Right atrium auricular region (tissue), 2 donors: Measurements from ENCODE around the gene POC1B. TPM values are rescaled to one million over a fixed set of nuclear protein-coding genes. Genes with fewer than 3 reads are reported as not detected.
A peak's percentile ranks its signal among the peaks of the same experiment; 100 is the strongest.

Experiments used
- DNase-seq: peaks from one replicate; pipeline ENCODE4 v3.0.0-alpha.2; 2019; ENCODE audit warnings: low spot score
- H3K27ac ChIP-seq, 2 donors: fragments of 200-600 bp; sonication (generic); 1 replicate in 1 of 2; 2 replicates in 1 of 2; pipeline ENCODE4 v1.5.1; 2016 to 2019
- H3K27me3 ChIP-seq, 2 donors: fragments of 200-600 bp; sonication (generic); one replicate each; pipeline versions ENCODE4 v1.5.1 to v1.6.0; 2017 to 2019
- H3K36me3 ChIP-seq: fragments of 200-600 bp; sonication (generic); one replicate; pipeline ENCODE4 v1.5.1; 2016
- H3K4me1 ChIP-seq, 2 donors: fragments of 200-600 bp; sonication (generic); one replicate each; pipeline versions ENCODE4 v1.5.1 to v1.6.0; 2017 to 2019
- H3K4me3 ChIP-seq, 2 donors: fragments of 200-600 bp; sonication (generic); 1 replicate in 1 of 2; 2 replicates in 1 of 2; pipeline ENCODE4 v1.5.1; 2017 to 2019; ENCODE audit warnings: mild to moderate bottlenecking in 1 of 2, moderate library complexity in 1 of 2
- H3K9me3 ChIP-seq, 2 donors: fragments of 200-600 bp; sonication (generic); one replicate each; pipeline ENCODE4 v1.5.1; 2019
- CTCF ChIP-seq, 2 donors: fragments of 200-600 bp; sonication (generic); IDR thresholded peaks; one replicate each; pipeline ENCODE4 v1.5.1; 2019; ENCODE audit warnings: antibody characterized with exemption in 2 of 2
- total RNA-seq, 2 donors: library from RNA; depleted of rRNA; stranded (reverse); fragments of >200 nt; gene quantifications; one replicate each; pipeline ENCODE4 v1.1.0, GENCODE V29; 2016

The POC1B gene
- total RNA-seq, 2 donors from 2014 or later = 9.8 to 10.6 TPM

- Histone ChIP-seq H3K4me1 (peaks cover 0 to 28% of the 10 kb centered on the region in 2 donors), H3K4me3 (no peak overlapping the region), H3K27me3 (no peaks in the 10 kb centered on the region), H3K9me3 (no peaks in the 10 kb centered on the region), H3K27ac (no peak overlapping the region), H3K36me3 (no peaks in the 10 kb centered on the region)
- peak; percentile 65 for DNase-seq
- peak; percentile 62 to 88 for TF ChIP-seq CTCF (IDR thresholded peaks at IDR 0.05)
These were observed 17.2 kb upstream of the POC1B start for GRCh38 chr12:89542912-89543592.

- Histone ChIP-seq H3K4me3 (no peak overlapping the region), H3K4me1 (peaks cover 0 to 28% of the 10 kb centered on the region in 2 donors), H3K36me3 (no peaks in the 10 kb centered on the region), H3K27me3 (no peaks in the 10 kb centered on the region), H3K9me3 (no peaks in the 10 kb centered on the region), H3K27ac (no peak overlapping the region)
- TF ChIP-seq CTCF (IDR thresholded peaks at IDR 0.05) = no peak
- no peak for DNase-seq
These were observed 16.4 kb upstream of the POC1B start for GRCh38 chr12:89542236-89542635.

- no peaks in the 10 kb centered on the region for H3K27me3 ChIP-seq
- TF ChIP-seq CTCF (IDR thresholded peaks at IDR 0.05) = no peak
- no peaks in the 10 kb centered on the region for H3K36me3 ChIP-seq
- no peak overlapping the region for H3K4me3 ChIP-seq
- H3K27ac ChIP-seq = no peak overlapping the region
- H3K9me3 ChIP-seq = no peaks in the 10 kb centered on the region
- H3K4me1 ChIP-seq = peaks cover 0 to 25% of the 10 kb centered on the region in 2 donors
- no peak for DNase-seq
These were observed 14.7 kb upstream of the POC1B start for GRCh38 chr12:89540586-89540985.

GRCh38 chr12:89539426-89540223, 13.8 kb upstream of the POC1B start:
- Histone ChIP-seq H3K27me3 (no peaks in the 10 kb centered on the region), H3K36me3 (no peaks in the 10 kb centered on the region), H3K27ac (no peak overlapping the region), H3K9me3 (no peaks in the 10 kb centered on the region), H3K4me1 (peaks cover 0 to 16% of the 10 kb centered on the region in 2 donors), H3K4me3 (no peak overlapping the region)
- no peak for DNase-seq
- TF ChIP-seq CTCF (IDR thresholded peaks at IDR 0.05) = no peak

GRCh38 chr12:89538897-89539296, 13.1 kb upstream of the POC1B start:
- Histone ChIP-seq H3K9me3 (no peaks in the 10 kb centered on the region), H3K36me3 (no peaks in the 10 kb centered on the region), H3K27me3 (no peaks in the 10 kb centered on the region), H3K27ac (no peak overlapping the region), H3K4me1 (peaks cover 0 to 8% of the 10 kb centered on the region in 2 donors), H3K4me3 (no peak overlapping the region)
- no peak for DNase-seq
- no peak for TF ChIP-seq CTCF (IDR thresholded peaks at IDR 0.05)
